ENCODE results near the gene SLC6A1. TPM values are rescaled to one million over a fixed set of nuclear protein-coding genes. Genes with fewer than 3 reads are reported as not detected.

The SLC6A1 gene
- total RNA-seq, 1 donor from 2014 or later = 7.5 TPM

GRCh38 chr3:10972072-10972782, 20.3 kb upstream of the SLC6A1 start:
- Mint-ChIP-seq H3K27ac (ENCODE audit: unreplicated experiment) (no peak overlapping the region), H3K4me3 (ENCODE audit: unreplicated experiment) (no peak overlapping the region), H3K4me1 (ENCODE audit: unreplicated experiment) (peaks cover 8% of the 10 kb centered on the region), H3K27me3 (ENCODE audit: unreplicated experiment) (peaks cover 10% of the 10 kb centered on the region), H3K9me3 (ENCODE audit: unreplicated experiment) (no peaks in the 10 kb centered on the region), H3K36me3 (ENCODE audit: low read depth, unreplicated experiment) (no peaks in the 10 kb centered on the region)
- TF ChIP-seq CTCF (IDR thresholded peaks at IDR 0.05; ENCODE audit: unreplicated experiment) = no peak
- DNase-seq (ENCODE audit: low spot score) = no peak

- no peak overlapping the region for H3K27ac Mint-ChIP-seq (ENCODE audit: unreplicated experiment)
- no peaks in the 10 kb centered on the region for H3K36me3 Mint-ChIP-seq (ENCODE audit: low read depth, unreplicated experiment)
- DNase-seq (ENCODE audit: low spot score) = no peak
- no peak overlapping the region for H3K4me3 Mint-ChIP-seq (ENCODE audit: unreplicated experiment)
- no peak for TF ChIP-seq CTCF (IDR thresholded peaks at IDR 0.05; ENCODE audit: unreplicated experiment)
- H3K27me3 Mint-ChIP-seq (ENCODE audit: unreplicated experiment) = peaks cover 10% of the 10 kb centered on the region
- H3K9me3 Mint-ChIP-seq (ENCODE audit: unreplicated experiment) = no peaks in the 10 kb centered on the region
- peaks cover 14% of the 10 kb centered on the region for H3K4me1 Mint-ChIP-seq (ENCODE audit: unreplicated experiment)
Measured at GRCh38 chr3:10973046-10973595, 19.4 kb upstream of the SLC6A1 start.

GRCh38 chr3:10974131-10974530, 18.4 kb upstream of the SLC6A1 start:
- DNase-seq (ENCODE audit: low spot score) = no peak
- Mint-ChIP-seq H3K4me3 (ENCODE audit: unreplicated experiment) (no peak overlapping the region), H3K9me3 (ENCODE audit: unreplicated experiment) (no peaks in the 10 kb centered on the region), H3K27me3 (ENCODE audit: unreplicated experiment) (peaks cover 11% of the 10 kb centered on the region), H3K4me1 (ENCODE audit: unreplicated experiment) (peaks cover 15% of the 10 kb centered on the region), H3K36me3 (ENCODE audit: low read depth, unreplicated experiment) (no peaks in the 10 kb centered on the region), H3K27ac (ENCODE audit: unreplicated experiment) (no peak overlapping the region)
- TF ChIP-seq CTCF (IDR thresholded peaks at IDR 0.05; ENCODE audit: unreplicated experiment) = no peak

GRCh38 chr3:10974746-10975375, 17.7 kb upstream of the SLC6A1 start:
- no peak for TF ChIP-seq CTCF (IDR thresholded peaks at IDR 0.05; ENCODE audit: unreplicated experiment)
- Mint-ChIP-seq H3K27me3 (ENCODE audit: unreplicated experiment) (peaks cover 12% of the 10 kb centered on the region), H3K4me3 (ENCODE audit: unreplicated experiment) (no peak overlapping the region), H3K36me3 (ENCODE audit: low read depth, unreplicated experiment) (no peaks in the 10 kb centered on the region), H3K4me1 (ENCODE audit: unreplicated experiment) (peaks cover 15% of the 10 kb centered on the region), H3K27ac (ENCODE audit: unreplicated experiment) (no peak overlapping the region), H3K9me3 (ENCODE audit: unreplicated experiment) (no peaks in the 10 kb centered on the region)
- no peak for DNase-seq (ENCODE audit: low spot score)

- Mint-ChIP-seq H3K9me3 (ENCODE audit: unreplicated experiment) (no peaks in the 10 kb centered on the region), H3K36me3 (ENCODE audit: low read depth, unreplicated experiment) (no peaks in the 10 kb centered on the region), H3K4me1 (ENCODE audit: unreplicated experiment) (peaks cover 20% of the 10 kb centered on the region), H3K27ac (ENCODE audit: unreplicated experiment) (no peak overlapping the region), H3K27me3 (ENCODE audit: unreplicated experiment) (peaks cover 12% of the 10 kb centered on the region), H3K4me3 (ENCODE audit: unreplicated experiment) (no peak overlapping the region)
- no peak for TF ChIP-seq CTCF (IDR thresholded peaks at IDR 0.05; ENCODE audit: unreplicated experiment)
- no peak for DNase-seq (ENCODE audit: low spot score)
Measured at GRCh38 chr3:10975695-10976234, 16.8 kb upstream of the SLC6A1 start.
